Heart left ventricle (tissue), 16 donors: ENCODE results near the gene CAV2. TPM values are rescaled to one million over a fixed set of nuclear protein-coding genes. Genes with fewer than 3 reads are reported as not detected.

ENCODE experiments used
- ATAC-seq, 4 donors: fragments of 200-7000 bp; cut with Tn5 transposase; one replicate each; pipeline ENCODE4 v1.9.1; 2020 to 2022; ENCODE audit warnings: moderate library complexity in 4 of 4, mild to moderate bottlenecking in 3 of 4, moderate number of reproducible peaks in 1 of 4
- DNase-seq, 5 donors: peaks; one replicate each; pipeline ENCODE4 v3.0.0-alpha.2; 2020
- H3K27ac ChIP-seq, 12 donors: fragments of 200-600 bp; sonication (generic) in 4 of 12; one replicate each; pipeline versions ENCODE4 v1.5.0 to v1.8.0; 2016 to 2022; ENCODE audit warnings: mild to moderate bottlenecking in 2 of 12
- H3K27me3 ChIP-seq, 9 donors: fragments of 200-600 bp; sonication (generic) in 2 of 9; one replicate each; pipeline versions ENCODE4 v1.5.1 to v1.8.0; 2016 to 2022; ENCODE audit warnings: mild to moderate bottlenecking in 3 of 9
- H3K36me3 ChIP-seq, 9 donors: fragments of 200-600 bp; sonication (generic) in 2 of 9; one replicate each; pipeline versions ENCODE4 v1.5.0 to v1.8.0; 2018 to 2022; ENCODE audit warnings: mild to moderate bottlenecking in 2 of 9
- H3K4me1 ChIP-seq, 12 donors: fragments of 200-600 bp; sonication (generic) in 4 of 12; one replicate each; pipeline versions ENCODE4 v1.5.0 to v1.8.0; 2016 to 2022; ENCODE audit warnings: mild to moderate bottlenecking in 3 of 12
- H3K4me3 ChIP-seq, 12 donors: fragments of 200-600 bp; sonication (generic) in 4 of 12; one replicate each; pipeline versions ENCODE4 v1.5.0 to v1.8.0; 2017 to 2022; ENCODE audit warnings: mild to moderate bottlenecking in 9 of 12, moderate library complexity in 4 of 12
- H3K9me3 ChIP-seq, 12 donors: fragments of 200-600 bp; sonication (generic) in 4 of 12; one replicate each; pipeline versions ENCODE4 v1.5.0 to v1.8.0; 2016 to 2022; ENCODE audit warnings: mild to moderate bottlenecking in 1 of 12
- CTCF ChIP-seq, 12 donors: fragments of 200-600 bp; sonication (generic) in 4 of 12; IDR thresholded peaks; one replicate each; pipeline versions ENCODE4 v1.5.0 to v1.8.0; 2018 to 2022; ENCODE audit warnings: antibody characterized with exemption in 12 of 12, mild to moderate bottlenecking in 5 of 12
- POLR2A ChIP-seq, 2 donors: fragments of 450-650 bp; IDR thresholded peaks; one replicate each; pipeline ENCODE4 v1.6.1; 2017; ENCODE audit warnings: antibody characterized with exemption in 2 of 2, mild to moderate bottlenecking in 2 of 2, moderate library complexity in 2 of 2
- WGBS, 4 donors: extraction: QIAGEN DNeasy Blood & Tissue Kit in 2 of 4; methylation state at CpG; one replicate each; pipeline versions ENCODE4 v1.1.5 to v1.1.7; 2013 to 2018; 5-methylcytosine and 5-hydroxymethylcytosine counted together
- intact Hi-C, 10 donors: fragments of 100-400 bp; cut with DNase I; formaldehyde crosslinking; loops; one replicate each; pipeline versions ENCODE4 v1.11.1 to v1.14.2; 2022
- polyA plus RNA-seq, 2 donors: library from polyadenylated mRNA; stranded (reverse); fragments of 200-250 nt; gene quantifications; one replicate each; pipeline ENCODE4 v1.2.3, GENCODE V29; 2013
- total RNA-seq, 9 donors: library from RNA; depleted of rRNA in 2 of 9; stranded (reverse); fragments of >200 nt in 2 of 9; fragmentation: NEBNext Ultra II Directional in 3 of 9; extraction: Animal tissue kit (Norgen Biotek cat#: 25700) in 3 of 9; gene quantifications; one replicate each; pipeline versions ENCODE4 v1.1.0 to v1.2.4, GENCODE V29; 2016 to 2023
- donor health status: ischemic (EF 13 %, LVEDD 7.1; RV severe dilation, severe dysfunction).
- donor health status: healthy with polysubstance abuse.
- donor health status: DM: no; HTN: yes; CAD: no.
- donor health status: DM: no; HTN: no; CAD: no.
- donor health status: ischemic (EF 25% LVEDD 6.9; RV normal size, moderate dysfunction).
- donor health status: ischemic (EF 25% LVEDD 5.7; RV mildly dilated, moderate dysfunction).
- donor health status: healthy.
- donor health status: DM: yes; HTN: yes; CAD: no.
- donor health status: ischemic (EF 35%, LVEDD 5.7; RV mildly dilated, moderate dysfunction).
- donor health status: nonischemic (EF 11% LVEDD 7.7; RV severe dilation, severe dysfunction).
- donor health status: DM: yes; HTN: yes; CAD: no.
- donor health status: PGD.
- donor health status: ischemic (EF 29% LVEDD 5.4; RV normal size, mild dysfunction).
- donor health status: nonischemic (EF 23%, LVEDD 6.1; RV moderate dilation, normal function).

CAV2 gene
- total and polyA plus RNA-seq, 11 donors, result 66.3 to 345 (median 236) TPM

- Histone ChIP-seq H3K9me3 (no peaks in the 10 kb centered on the region), H3K27me3 (no peaks in the 10 kb centered on the region), H3K4me3 (no peak overlapping the region), H3K36me3 (peaks cover 0 to 77% (median 15%) of the 10 kb centered on the region in 9 donors), H3K27ac (peak overlapping the region in 6 of 12 donors; percentile 7 to 76 (median 30)), H3K4me1 (peaks cover 7 to 98% (median 73%) of the 10 kb centered on the region in 12 donors)
- no peak for TF ChIP-seq CTCF (IDR thresholded peaks at IDR 0.05)
- TF ChIP-seq POLR2A (IDR thresholded peaks at IDR 0.05), result no peak
- intact Hi-C loops, result no loop called here
- ATAC-seq (no peak), DNase-seq (no peak)
Observed at GRCh38 chr7:116549370-116549769, 49.8 kb downstream of the CAV2 start.

GRCh38 chr7:116551692-116552091, 52.2 kb downstream of the CAV2 start:
- H3K27ac ChIP-seq, result peak overlapping the region in 2 of 12 donors; percentile 19 to 76
- ATAC-seq, result no peak
- TF ChIP-seq CTCF (IDR thresholded peaks at IDR 0.05) (no peak), POLR2A (IDR thresholded peaks at IDR 0.05) (no peak)
- no peak for DNase-seq
- peaks cover 7 to 98% (median 73%) of the 10 kb centered on the region in 12 donors for H3K4me1 ChIP-seq
- H3K27me3 ChIP-seq, result no peaks in the 10 kb centered on the region
- intact Hi-C loops, result no loop called here
- H3K4me3 ChIP-seq, result no peak overlapping the region
- 81 to 89% (median 85%) methylated on average over 5 of the region's 5 CpGs for WGBS, 4 donors
- H3K9me3 ChIP-seq, result no peaks in the 10 kb centered on the region
- H3K36me3 ChIP-seq, result peaks cover 0 to 70% (median 15%) of the 10 kb centered on the region in 9 donors

GRCh38 chr7:116552602-116553001, 53.1 kb downstream of the CAV2 start:
- H3K36me3 ChIP-seq, result peaks cover 0 to 68% (median 15%) of the 10 kb centered on the region in 9 donors
- H3K9me3 ChIP-seq, result no peaks in the 10 kb centered on the region
- intact Hi-C loops, result no loop called here
- no peak for ATAC-seq
- H3K4me1 ChIP-seq, result peaks cover 7 to 97% (median 67%) of the 10 kb centered on the region in 12 donors
- H3K27me3 ChIP-seq, result no peaks in the 10 kb centered on the region
- H3K4me3 ChIP-seq, result no peak overlapping the region
- DNase-seq, result no peak
- WGBS, 4 donors, result 69 to 76% (median 70%) methylated on average over 1 of the region's 1 CpG
- H3K27ac ChIP-seq, result peak overlapping the region in 7 of 12 donors; percentile 4 to 76 (median 19)
- TF ChIP-seq POLR2A (IDR thresholded peaks at IDR 0.05) (no peak), CTCF (IDR thresholded peaks at IDR 0.05) (no peak)

- H3K36me3 ChIP-seq, result peaks cover 0 to 69% (median 9%) of the 10 kb centered on the region in 9 donors
- H3K4me1 ChIP-seq, result peaks cover 7 to 97% (median 66%) of the 10 kb centered on the region in 12 donors
- DNase-seq (no peak), ATAC-seq (no peak)
- H3K27me3 ChIP-seq, result no peaks in the 10 kb centered on the region
- no peak overlapping the region for H3K4me3 ChIP-seq
- WGBS, 4 donors, result 12 to 27% (median 26%) methylated on average over 3 of the region's 3 CpGs
- TF ChIP-seq CTCF (IDR thresholded peaks at IDR 0.05) (no peak), POLR2A (IDR thresholded peaks at IDR 0.05) (no peak)
- H3K27ac ChIP-seq, result peak overlapping the region in 9 of 12 donors; percentile 28 to 76 (median 46)
- no peaks in the 10 kb centered on the region for H3K9me3 ChIP-seq
- intact Hi-C loops, result no loop called here
Observed at GRCh38 chr7:116553168-116553964, 53.8 kb downstream of the CAV2 start.
